ENCODE measurements around the gene STEAP3. TPM values are rescaled to one million over a fixed set of nuclear protein-coding genes. Genes with fewer than 3 reads are reported as not detected.

STEAP3 gene
- 10 to 100 TPM in 9 of 12 donors, 1 to 10 TPM in 2, not detected in 1; 5.3 to 27.1 (median 14.7) TPM for polyA plus RNA-seq (ENCODE audit: insufficient read length in 12 of 12)
- long read RNA-seq, donor 1: 0 reads
- long read RNA-seq, donor 2, full-length matches to known transcripts: 10 of 10 reads
- long read RNA-seq, donor 2, partial matches to known transcripts: 0 of 10 reads
- long read RNA-seq, donor 2, other reads (novel, unspliced or antisense): 0 of 10 reads
- long read RNA-seq, donor 3, partial matches to known transcripts: 0 of 2 reads
- long read RNA-seq, donor 3, other reads (novel, unspliced or antisense): 0 of 2 reads
- long read RNA-seq, donor 4, partial matches to known transcripts: 0 of 1 reads
- long read RNA-seq, donor 4, other reads (novel, unspliced or antisense): 0 of 1 reads
- long read RNA-seq, donor 5, transcript STEAP3-202 (5 exons, 1,871 nt): major isoform, 6 of 6 reads
- long read RNA-seq, donor 5, partial matches to known transcripts: 0 of 6 reads
- long read RNA-seq, donor 5, other reads (novel, unspliced or antisense): 0 of 6 reads
- long read RNA-seq, donor 6, transcript STEAP3-202 (5 exons, 1,871 nt): major isoform, 5 of 5 reads
- long read RNA-seq, donor 6, partial matches to known transcripts: 0 of 5 reads
- long read RNA-seq, donor 6, other reads (novel, unspliced or antisense): 0 of 5 reads
- long read RNA-seq, donor 7, partial matches to known transcripts: 0 of 4 reads
- long read RNA-seq, donor 7, other reads (novel, unspliced or antisense): 0 of 4 reads
- long read RNA-seq, donor 8, partial matches to known transcripts: 0 of 3 reads
- long read RNA-seq, donor 8, other reads (novel, unspliced or antisense): 0 of 3 reads
- long read RNA-seq, donor 9: 0 reads
- long read RNA-seq, donor 10, partial matches to known transcripts: 0 of 3 reads
- long read RNA-seq, donor 10, other reads (novel, unspliced or antisense): 0 of 3 reads
- long read RNA-seq, donor 11, full-length matches to known transcripts: 4 of 4 reads
- long read RNA-seq, donor 11, partial matches to known transcripts: 0 of 4 reads
- long read RNA-seq, donor 11, other reads (novel, unspliced or antisense): 0 of 4 reads

- no peak for DNase-seq
Observed at GRCh38 chr2:119223521-119224390, at the start of gene STEAP3. TSS of gene STEAP3 (plus strand) at chr2:119223834. CDS start at chr2:119231013, 7,179 bp downstream.

GRCh38 chr2:119174216-119174992, 49.2 kb upstream of the STEAP3 start:
- DNase-seq: no peak

GRCh38 chr2:119174993-119175347, 48.7 kb upstream of the STEAP3 start:
- DNase-seq: no peak

- DNase-seq: no peak
Observed at GRCh38 chr2:119175517-119175916, 48.1 kb upstream of the STEAP3 start.

GRCh38 chr2:119177171-119177837, 46.3 kb upstream of the STEAP3 start:
- no peak for DNase-seq

- no peak for DNase-seq
Observed at GRCh38 chr2:119177838-119178190, 45.8 kb upstream of the STEAP3 start.

- no peak for DNase-seq
Observed at GRCh38 chr2:119178776-119179175, 44.9 kb upstream of the STEAP3 start.

- DNase-seq: no peak
Observed at GRCh38 chr2:119179202-119179601, 44.4 kb upstream of the STEAP3 start.

GRCh38 chr2:119179991-119180390, 43.6 kb upstream of the STEAP3 start:
- DNase-seq: no peak

- DNase-seq: no peak
Observed at GRCh38 chr2:119180892-119181291, 42.7 kb upstream of the STEAP3 start.

GRCh38 chr2:119181391-119181790, 42.2 kb upstream of the STEAP3 start:
- no peak for DNase-seq

GRCh38 chr2:119181791-119182445, 41.7 kb upstream of the STEAP3 start:
- no peak for DNase-seq

- DNase-seq: no peak
Observed at GRCh38 chr2:119184512-119184911, 39.1 kb upstream of the STEAP3 start.

- no peak for DNase-seq
Observed at GRCh38 chr2:119190321-119191111, 33.1 kb upstream of the STEAP3 start.

GRCh38 chr2:119192893-119193292, 30.7 kb upstream of the STEAP3 start:
- DNase-seq: no peak

GRCh38 chr2:119195001-119195400, 28.6 kb upstream of the STEAP3 start:
- DNase-seq: no peak

GRCh38 chr2:119195887-119196286, 27.7 kb upstream of the STEAP3 start:
- DNase-seq: no peak

- no peak for DNase-seq
Observed at GRCh38 chr2:119196301-119197125, 27.1 kb upstream of the STEAP3 start.
